Measurements from ENCODE around the gene KRTAP4-4.

The KRTAP4-4 gene

GRCh38 chr17:41111151-41111885 is 49.2 kb downstream of the KRTAP4-4 start:
- no peak for DNase-seq (ENCODE audit: low read depth in 2 of 2)
